ENCODE measurements around the gene MEI1.

The MEI1 gene

GRCh38 chr22:41798736-41799135, 99.4 kb downstream of the MEI1 start:
- Histone ChIP-seq H3K9me3 (ENCODE audit: insufficient read depth, low read length) (no peaks in the 10 kb centered on the region), H3K36me3 (replicated peaks; ENCODE audit: low read depth, low read length) (no peaks in the 10 kb centered on the region), H3K79me2 (ENCODE audit: low read length) (peaks cover 22% of the 10 kb centered on the region), H3K9ac (ENCODE audit: low read length) (no peak overlapping the region), H3K27me3 (ENCODE audit: low read depth, low read length) (no peaks in the 10 kb centered on the region), H3K4me1 (ENCODE audit: low read length) (peaks cover 16% of the 10 kb centered on the region), H3K4me3 (ENCODE audit: low read length) (no peak overlapping the region), H3K4me2 (ENCODE audit: low read length) (no peak overlapping the region), H2AFZ (ENCODE audit: low read depth, low read length) (no peak overlapping the region), H4K20me1 (ENCODE audit: insufficient read depth, low read length) (no peaks in the 10 kb centered on the region), H3K27ac (ENCODE audit: low read length) (no peak overlapping the region)
- TF ChIP-seq EZH2phosphoT487 (IDR thresholded peaks at IDR 0.05; ENCODE audit: low read depth) = no peak
- TF ChIP-seq, protein P1, sequence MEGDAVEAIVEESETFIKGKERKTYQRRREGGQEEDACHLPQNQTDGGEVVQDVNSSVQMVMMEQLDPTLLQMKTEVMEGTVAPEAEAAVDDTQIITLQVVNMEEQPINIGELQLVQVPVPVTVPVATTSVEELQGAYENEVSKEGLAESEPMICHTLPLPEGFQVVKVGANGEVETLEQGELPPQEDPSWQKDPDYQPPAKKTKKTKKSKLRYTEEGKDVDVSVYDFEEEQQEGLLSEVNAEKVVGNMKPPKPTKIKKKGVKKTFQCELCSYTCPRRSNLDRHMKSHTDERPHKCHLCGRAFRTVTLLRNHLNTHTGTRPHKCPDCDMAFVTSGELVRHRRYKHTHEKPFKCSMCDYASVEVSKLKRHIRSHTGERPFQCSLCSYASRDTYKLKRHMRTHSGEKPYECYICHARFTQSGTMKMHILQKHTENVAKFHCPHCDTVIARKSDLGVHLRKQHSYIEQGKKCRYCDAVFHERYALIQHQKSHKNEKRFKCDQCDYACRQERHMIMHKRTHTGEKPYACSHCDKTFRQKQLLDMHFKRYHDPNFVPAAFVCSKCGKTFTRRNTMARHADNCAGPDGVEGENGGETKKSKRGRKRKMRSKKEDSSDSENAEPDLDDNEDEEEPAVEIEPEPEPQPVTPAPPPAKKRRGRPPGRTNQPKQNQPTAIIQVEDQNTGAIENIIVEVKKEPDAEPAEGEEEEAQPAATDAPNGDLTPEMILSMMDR (IDR thresholded peaks at IDR 0.05; ENCODE audit: low read depth, low read length) = no peak

DNA sequence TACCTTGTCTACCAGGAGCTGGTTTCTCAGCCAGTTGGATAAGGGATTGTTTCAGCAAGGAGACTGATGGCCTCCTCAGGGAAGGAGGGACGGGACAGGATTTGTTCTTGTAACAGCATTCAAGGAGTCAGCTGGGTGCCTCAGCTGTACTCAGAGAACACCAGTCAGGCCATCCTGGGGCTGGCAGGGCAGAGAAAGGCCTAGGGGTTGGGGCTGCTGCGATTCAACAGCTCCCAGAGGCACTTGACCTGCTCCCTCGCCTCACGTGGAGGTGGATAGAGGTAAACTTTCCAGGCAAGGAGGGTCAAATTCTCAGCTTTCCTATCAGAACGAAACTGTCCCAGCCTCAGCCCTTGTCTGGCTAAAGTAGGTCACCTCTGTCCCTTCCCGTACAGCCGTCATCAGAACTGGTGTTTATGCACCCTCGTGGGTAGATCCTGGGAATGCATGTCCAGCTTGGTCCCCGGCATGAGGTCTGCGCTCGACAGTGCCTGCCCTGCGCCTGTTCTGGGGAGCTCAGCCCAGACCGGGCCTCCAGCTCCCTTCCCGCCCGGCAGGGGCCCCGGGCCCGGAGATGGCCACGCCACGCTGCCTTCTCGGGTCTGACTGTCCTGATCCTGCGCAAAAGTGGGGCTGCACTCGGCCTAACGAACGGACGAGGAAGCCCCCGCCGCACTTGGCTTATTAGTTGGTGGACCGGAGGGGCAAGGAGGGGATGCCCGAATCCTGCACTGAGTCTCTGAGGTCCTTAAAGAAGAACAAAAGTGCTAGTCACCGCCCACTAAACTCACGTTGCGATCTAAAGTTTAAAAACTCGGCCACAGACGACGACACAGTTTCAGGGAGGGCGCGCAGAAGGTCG, 100.4 kb downstream of the MEI1 start:
- Histone ChIP-seq H3K36me3 (replicated peaks; ENCODE audit: low read depth, low read length) (no peaks in the 10 kb centered on the region), H3K4me3 (ENCODE audit: low read length) (peak overlapping the region; percentile 88), H4K20me1 (ENCODE audit: insufficient read depth, low read length) (no peaks in the 10 kb centered on the region), H3K4me2 (ENCODE audit: low read length) (peak overlapping the region; percentile 91), H3K27me3 (ENCODE audit: low read depth, low read length) (no peaks in the 10 kb centered on the region), H3K79me2 (ENCODE audit: low read length) (peaks cover 22% of the 10 kb centered on the region), H3K4me1 (ENCODE audit: low read length) (peaks cover 16% of the 10 kb centered on the region), H3K9ac (ENCODE audit: low read length) (peak overlapping the region; percentile 93), H2AFZ (ENCODE audit: low read depth, low read length) (peak overlapping the region; percentile 90), H3K9me3 (ENCODE audit: insufficient read depth, low read length) (no peaks in the 10 kb centered on the region), H3K27ac (ENCODE audit: low read length) (peak overlapping the region; percentile 57)
- TF ChIP-seq, protein P1 (IDR thresholded peaks at IDR 0.05; ENCODE audit: low read depth, low read length) = no peak
- TF ChIP-seq EZH2phosphoT487 (IDR thresholded peaks at IDR 0.05; ENCODE audit: low read depth) = no peak

DNA sequence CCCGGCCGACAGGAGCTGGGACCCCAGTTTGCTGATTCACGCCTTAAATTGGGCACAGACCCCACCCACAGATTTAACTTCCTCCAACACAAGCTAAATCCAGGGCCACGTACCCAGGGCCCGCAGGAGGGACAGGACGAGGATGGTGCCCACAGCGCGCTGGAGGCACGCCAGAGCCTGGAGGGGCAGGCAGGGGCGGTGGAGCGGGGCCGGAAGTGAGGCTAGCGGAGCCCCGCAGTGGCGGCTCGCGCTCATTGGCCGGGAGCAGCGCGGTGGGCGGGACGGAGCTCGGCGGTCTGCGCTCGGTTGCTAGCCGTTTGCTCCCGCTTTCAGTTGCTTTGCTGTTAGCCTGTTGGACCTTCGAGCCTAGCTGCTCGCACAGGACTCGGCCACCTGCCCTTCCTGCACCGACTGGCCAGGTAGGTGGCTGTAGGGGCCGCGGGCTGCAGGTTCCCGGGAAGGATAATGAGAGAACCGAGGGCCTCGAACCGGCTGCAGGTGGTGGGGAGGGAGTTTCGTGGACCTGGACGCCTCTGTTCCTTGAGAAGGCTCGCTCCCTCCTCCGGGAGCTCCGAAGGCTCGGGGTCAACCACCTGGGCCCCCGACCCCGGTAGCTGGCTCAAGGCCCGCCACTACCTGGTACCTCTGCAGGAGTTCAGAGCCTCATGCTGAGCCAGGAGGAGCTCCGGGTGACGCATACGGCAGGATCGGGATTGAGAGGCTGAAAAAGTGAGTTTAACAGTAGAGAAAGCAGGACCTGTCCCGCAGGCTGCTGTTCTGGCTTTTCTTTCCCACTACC, 101.2 kb downstream of the MEI1 start, which contains the start of gene CCDC134:
Gene CCDC134 (plus strand): TSS at position 332 of the 799 bp plus-strand sequence. CDS start 8,212 bp downstream, outside the sequence.
- Histone ChIP-seq H3K9ac (ENCODE audit: low read length) (peak within 1 kb of the TSS; percentile 93), H3K4me3 (ENCODE audit: low read length) (peak within 1 kb of the TSS; percentile 88), H3K27me3 (ENCODE audit: low read depth, low read length) (no peaks in the 10 kb centered on the region), H3K9me3 (ENCODE audit: insufficient read depth, low read length) (no peaks in the 10 kb centered on the region), H3K4me2 (ENCODE audit: low read length) (peak within 1 kb of the TSS; percentile 95), H4K20me1 (ENCODE audit: insufficient read depth, low read length) (no peaks in the 10 kb centered on the region), H3K27ac (ENCODE audit: low read length) (peak within 1 kb of the TSS; percentile 57), H3K4me1 (ENCODE audit: low read length) (peaks cover 16% of the 10 kb centered on the region), H3K36me3 (replicated peaks; ENCODE audit: low read depth, low read length) (no peaks in the 10 kb centered on the region), H2AFZ (ENCODE audit: low read depth, low read length) (peak within 1 kb of the TSS; percentile 90), H3K79me2 (ENCODE audit: low read length) (peaks cover 22% of the 10 kb centered on the region)
- TF ChIP-seq, protein P1 (IDR thresholded peaks at IDR 0.05; ENCODE audit: low read depth, low read length) = no peak
- no peak for TF ChIP-seq EZH2phosphoT487 (IDR thresholded peaks at IDR 0.05; ENCODE audit: low read depth)

All from OCI-LY3 (cell line).